ENCODE data around the gene SRRM1.

- TF ChIP-seq POLR2A (IDR thresholded peaks at IDR 0.05) (no peak), CTCF (IDR thresholded peaks at IDR 0.05) (no peak)
Observed at GRCh38 chr1:24654010-24654409, 10.9 kb downstream of the SRRM1 start.
